Loucy (cell line): ENCODE data around the gene UROD.

Source experiments
- H2AFZ ChIP-seq: fragments of 200-600 bp; sonication (generic); 2 replicates; pipeline ENCODE4 v1.6.0; 2016; ENCODE audit warnings: antibody characterized with exemption, mild to moderate bottlenecking, low read length, moderate library complexity
- H3F3A ChIP-seq: fragments of 200-600 bp; 2 replicates; pipeline ENCODE4 v1.6.0; 2016; ENCODE audit warnings: antibody characterized with exemption, low read depth, mild to moderate bottlenecking
- H3K27me3 ChIP-seq: fragments of 200-600 bp; sonication (generic); 2 replicates; pipeline ENCODE4 v1.6.1; 2014; ENCODE audit warnings: low read length, mild to moderate bottlenecking; ENCODE audit not compliant: insufficient read depth, poor library complexity, severe bottlenecking
- H3K36me3 ChIP-seq: fragments of 200-600 bp; sonication (generic); 2 replicates; pipeline ENCODE4 v1.6.1; 2016; ENCODE audit warnings: low read length; ENCODE audit not compliant: insufficient read depth
- H3K4me1 ChIP-seq: fragments of 200-600 bp; sonication (generic); 2 replicates; pipeline ENCODE4 v1.5.1; 2014; ENCODE audit warnings: low read length, mild to moderate bottlenecking; ENCODE audit not compliant: insufficient read depth, poor library complexity, severe bottlenecking
- H3K4me2 ChIP-seq: fragments of 200-600 bp; sonication (generic); 2 replicates; pipeline ENCODE4 v1.6.0; 2014; ENCODE audit warnings: antibody characterized with exemption, low read length, low read depth, mild to moderate bottlenecking; ENCODE audit not compliant: poor library complexity, severe bottlenecking
- H3K4me3 ChIP-seq: fragments of 200-600 bp; sonication (generic); 2 replicates; pipeline ENCODE4 v1.5.1; 2014; ENCODE audit warnings: low read length, mild to moderate bottlenecking, mixed read lengths; ENCODE audit not compliant: poor library complexity, severe bottlenecking
- H3K79me2 ChIP-seq: fragments of 200-600 bp; sonication (generic); 2 replicates; pipeline ENCODE4 v1.6.1; 2014; ENCODE audit warnings: low read length; ENCODE audit not compliant: insufficient read depth
- H3K9ac ChIP-seq: fragments of 200-600 bp; sonication (generic); 2 replicates; pipeline ENCODE4 v1.6.0; 2014; ENCODE audit warnings: mild to moderate bottlenecking, low read depth, low read length, moderate library complexity; ENCODE audit not compliant: poor library complexity, severe bottlenecking
- H3K9me2 ChIP-seq: fragments of 200-600 bp; sonication (generic); replicated peaks from 2 replicates; pipeline ENCODE4 v1.6.1; 2016; ENCODE audit warnings: low read depth, low read length, mixed read lengths
- H3K9me3 ChIP-seq: fragments of 200-600 bp; sonication (generic); 2 replicates; pipeline ENCODE4 v1.6.1; 2014; ENCODE audit warnings: mild to moderate bottlenecking, antibody characterized with exemption, low read length, low read depth; ENCODE audit not compliant: insufficient read depth
- H4K20me1 ChIP-seq: fragments of 200-600 bp; sonication (generic); 2 replicates; pipeline ENCODE4 v1.6.0; 2014; ENCODE audit warnings: antibody characterized with exemption, low read length, mild to moderate bottlenecking; ENCODE audit not compliant: insufficient read depth, poor library complexity, severe bottlenecking
- CTCF ChIP-seq: fragments of 200-600 bp; sonication (generic); conservative IDR thresholded peaks from 2 replicates; pipeline ENCODE4 v1.5.1; 2014; ENCODE audit warnings: mild to moderate bottlenecking, antibody characterized with exemption, low read length
- EZH2phosphoT487 ChIP-seq: fragments of 200-600 bp; IDR thresholded peaks from 2 replicates; pipeline ENCODE4 v1.6.1; 2018; ENCODE audit warnings: antibody characterized with exemption, mild to moderate bottlenecking, moderate library complexity, borderline replicate concordance

UROD gene

GRCh38 chr1:45010855-45011811, 921 bp upstream of the UROD start, which contains the start of gene HECTD3:
HECTD3 (minus strand) TSS chr1:45011324; CDS start chr1:45011257, 67 bp downstream.
- peak within 1 kb of the TSS; percentile 86 for H3K4me3 ChIP-seq
- H3K27me3 ChIP-seq = no peaks in the 10 kb centered on the region
- H3K36me3 ChIP-seq = peaks cover 8% of the 10 kb centered on the region; the same call in 1 of the 2 replicates
- H3K9ac ChIP-seq = peak within 1 kb of the TSS; percentile 79
- H3K4me2 ChIP-seq = peak within 1 kb of the TSS; percentile 98
- no peaks in the 10 kb centered on the region for H3F3A ChIP-seq
- peaks cover 12% of the 10 kb centered on the region for H3K79me2 ChIP-seq
- TF ChIP-seq EZH2phosphoT487 = no peak
- TF ChIP-seq CTCF = no peak
- H4K20me1 ChIP-seq = no peaks in the 10 kb centered on the region
- H3K9me2 ChIP-seq = no peaks in the 10 kb centered on the region
- H3K9me3 ChIP-seq = no peaks in the 10 kb centered on the region
- H3K4me1 ChIP-seq = peaks cover 33% of the 10 kb centered on the region
- H2AFZ ChIP-seq = peak within 1 kb of the TSS; percentile 98

- peaks cover 33% of the 10 kb centered on the region for H3K4me1 ChIP-seq
- H3K27me3 ChIP-seq = no peaks in the 10 kb centered on the region
- H3K9ac ChIP-seq = peak overlapping the region; percentile 79
- H3K79me2 ChIP-seq = peaks cover 12% of the 10 kb centered on the region
- H3F3A ChIP-seq = no peaks in the 10 kb centered on the region
- no peaks in the 10 kb centered on the region for H4K20me1 ChIP-seq
- H3K4me2 ChIP-seq = peak overlapping the region; percentile 98
- peak overlapping the region; percentile 86 for H3K4me3 ChIP-seq
- no peaks in the 10 kb centered on the region for H3K36me3 ChIP-seq
- peak overlapping the region; percentile 71 for H2AFZ ChIP-seq
- no peaks in the 10 kb centered on the region for H3K9me3 ChIP-seq
- TF ChIP-seq EZH2phosphoT487 (no peak), CTCF (no peak)
- no peaks in the 10 kb centered on the region for H3K9me2 ChIP-seq
Observed at GRCh38 chr1:45012639-45013278, 705 bp downstream of the UROD start.

GRCh38 chr1:45013551-45014209, 1.6 kb downstream of the UROD start:
- no peaks in the 10 kb centered on the region for H3K9me2 ChIP-seq

More at GRCh38 chr1:45013551-45014209, 1.6 kb downstream of the UROD start:
- Histone ChIP-seq H4K20me1 (no peaks in the 10 kb centered on the region), H3K4me1 (peaks cover 33% of the 10 kb centered on the region), H3K4me3 (peak overlapping the region; percentile 86), H3K4me2 (peak overlapping the region; percentile 98), H2AFZ (no peak overlapping the region), H3K9me3 (no peaks in the 10 kb centered on the region), H3F3A (no peaks in the 10 kb centered on the region), H3K79me2 (peaks cover 12% of the 10 kb centered on the region), H3K27me3 (no peaks in the 10 kb centered on the region), H3K9ac (peak overlapping the region; percentile 79), H3K36me3 (no peaks in the 10 kb centered on the region)
- no peak for TF ChIP-seq CTCF
- TF ChIP-seq EZH2phosphoT487 = no peak
